ENCODE measurements around the gene PGS1.

DNA sequence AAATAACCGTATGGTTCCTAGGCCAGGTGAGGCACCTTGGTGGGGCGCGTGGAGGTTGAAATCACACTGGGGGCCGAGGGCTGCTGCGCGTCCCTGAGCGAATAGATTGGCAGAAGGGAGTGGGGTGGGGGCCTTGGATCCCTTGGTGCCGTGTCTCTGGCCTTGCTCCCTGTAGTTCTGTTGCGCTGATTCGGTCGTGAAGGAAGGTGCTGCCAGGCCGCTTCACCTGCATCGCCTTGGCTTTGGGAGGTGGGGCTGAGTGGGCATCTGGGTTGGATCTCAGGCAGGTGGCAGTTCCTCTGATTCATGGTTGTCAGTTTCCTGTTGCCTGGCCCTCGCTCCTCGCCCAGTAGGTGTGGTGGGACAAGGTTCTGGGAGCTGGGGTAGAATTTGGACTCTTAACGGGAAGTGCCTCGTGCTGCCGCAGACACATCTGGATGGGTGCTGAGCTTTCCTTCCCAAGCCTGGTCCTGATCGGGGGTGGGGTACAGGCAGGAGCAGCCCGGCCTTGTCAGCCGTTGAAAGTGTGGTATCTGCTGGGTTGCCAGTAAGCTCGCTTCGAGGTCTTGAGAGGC, 30.1 kb downstream of the PGS1 start:
- TF ChIP-seq, protein P1, sequence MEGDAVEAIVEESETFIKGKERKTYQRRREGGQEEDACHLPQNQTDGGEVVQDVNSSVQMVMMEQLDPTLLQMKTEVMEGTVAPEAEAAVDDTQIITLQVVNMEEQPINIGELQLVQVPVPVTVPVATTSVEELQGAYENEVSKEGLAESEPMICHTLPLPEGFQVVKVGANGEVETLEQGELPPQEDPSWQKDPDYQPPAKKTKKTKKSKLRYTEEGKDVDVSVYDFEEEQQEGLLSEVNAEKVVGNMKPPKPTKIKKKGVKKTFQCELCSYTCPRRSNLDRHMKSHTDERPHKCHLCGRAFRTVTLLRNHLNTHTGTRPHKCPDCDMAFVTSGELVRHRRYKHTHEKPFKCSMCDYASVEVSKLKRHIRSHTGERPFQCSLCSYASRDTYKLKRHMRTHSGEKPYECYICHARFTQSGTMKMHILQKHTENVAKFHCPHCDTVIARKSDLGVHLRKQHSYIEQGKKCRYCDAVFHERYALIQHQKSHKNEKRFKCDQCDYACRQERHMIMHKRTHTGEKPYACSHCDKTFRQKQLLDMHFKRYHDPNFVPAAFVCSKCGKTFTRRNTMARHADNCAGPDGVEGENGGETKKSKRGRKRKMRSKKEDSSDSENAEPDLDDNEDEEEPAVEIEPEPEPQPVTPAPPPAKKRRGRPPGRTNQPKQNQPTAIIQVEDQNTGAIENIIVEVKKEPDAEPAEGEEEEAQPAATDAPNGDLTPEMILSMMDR (IDR thresholded peaks at IDR 0.05): no peak
- TF ChIP-seq POLR2A (IDR thresholded peaks at IDR 0.05) (no peak), EP300 (IDR thresholded peaks at IDR 0.05) (no peak)

Data from ovary (tissue), 3 donors.